ENCODE results near the gene KCNMB2. TPM values are rescaled to one million over a fixed set of nuclear protein-coding genes. Genes with fewer than 3 reads are reported as not detected.

KCNMB2 gene
- total and polyA plus RNA-seq, 5 experiments from 2014 or later = not detected

- H3K36me3 Mint-ChIP-seq = no peaks in the 10 kb centered on the region
- no peaks in the 10 kb centered on the region for H3K27me3 Mint-ChIP-seq
- POLR2A ChIA-PET = no interaction called here
- no peak overlapping the region for H3K27ac Mint-ChIP-seq
- peaks cover 0 to 14% (median 2%) of the 10 kb centered on the region in 4 donors for H3K4me1 Mint-ChIP-seq
- no peak for DNase-seq
- H3K4me3 Mint-ChIP-seq = no peak overlapping the region
- no peak for ATAC-seq
- peaks cover 0 to 2% (median 0%) of the 10 kb centered on the region in 9 donors for H3K9me3 Mint-ChIP-seq
These were observed 170.2 kb downstream of the KCNMB2 start for GRCh38 chr3:178706411-178706810.

GRCh38 chr3:178707311-178708031 is 171.2 kb downstream of the KCNMB2 start:
- H3K9me3 Mint-ChIP-seq = no peaks in the 10 kb centered on the region
- H3K4me1 Mint-ChIP-seq = peaks cover 0 to 14% (median 2%) of the 10 kb centered on the region in 4 donors
- ATAC-seq (no peak), DNase-seq (no peak)
- H3K4me3 Mint-ChIP-seq = no peak overlapping the region
- no peaks in the 10 kb centered on the region for H3K36me3 Mint-ChIP-seq
- POLR2A ChIA-PET = no interaction called here
- H3K27me3 Mint-ChIP-seq = no peaks in the 10 kb centered on the region
- H3K27ac Mint-ChIP-seq = no peak overlapping the region

GRCh38 chr3:178709051-178709450 is 172.8 kb downstream of the KCNMB2 start:
- POLR2A ChIA-PET = no interaction called here
- Mint-ChIP-seq H3K4me1 (peaks cover 0 to 14% (median 2%) of the 10 kb centered on the region in 4 donors), H3K4me3 (no peak overlapping the region), H3K36me3 (no peaks in the 10 kb centered on the region), H3K9me3 (peaks cover 0 to 2% (median 0%) of the 10 kb centered on the region in 9 donors), H3K27me3 (no peaks in the 10 kb centered on the region), H3K27ac (no peak overlapping the region)
- ATAC-seq = no peak
- DNase-seq = no peak

- ATAC-seq (no peak), DNase-seq (no peak)
- Mint-ChIP-seq H3K4me1 (peaks cover 0 to 5% (median 0%) of the 10 kb centered on the region in 4 donors), H3K36me3 (no peaks in the 10 kb centered on the region), H3K4me3 (no peak overlapping the region), H3K27me3 (no peaks in the 10 kb centered on the region), H3K27ac (no peak overlapping the region), H3K9me3 (peaks cover 0 to 2% (median 0%) of the 10 kb centered on the region in 9 donors)
- POLR2A ChIA-PET = no interaction called here
These were observed 175.5 kb downstream of the KCNMB2 start for GRCh38 chr3:178711753-178712152.

- no peak overlapping the region for H3K4me3 Mint-ChIP-seq
- H3K9me3 Mint-ChIP-seq = peaks cover 0 to 2% (median 0%) of the 10 kb centered on the region in 9 donors
- no peak for DNase-seq
- H3K27ac Mint-ChIP-seq = no peak overlapping the region
- POLR2A ChIA-PET = no interaction called here
- peaks cover 0 to 5% (median 0%) of the 10 kb centered on the region in 4 donors for H3K4me1 Mint-ChIP-seq
- ATAC-seq = no peak
- H3K36me3 Mint-ChIP-seq = no peaks in the 10 kb centered on the region
- peaks cover 0 to 4% (median 0%) of the 10 kb centered on the region in 5 donors for H3K27me3 Mint-ChIP-seq
These were observed 176.0 kb downstream of the KCNMB2 start for GRCh38 chr3:178712247-178712646.

GRCh38 chr3:178714925-178715832 is 178.9 kb downstream of the KCNMB2 start:
- Mint-ChIP-seq H3K4me1 (no peaks in the 10 kb centered on the region), H3K27me3 (peaks cover 0 to 8% (median 0%) of the 10 kb centered on the region in 5 donors), H3K27ac (no peak overlapping the region), H3K4me3 (no peak overlapping the region), H3K36me3 (no peaks in the 10 kb centered on the region), H3K9me3 (peaks cover 0 to 4% (median 0%) of the 10 kb centered on the region in 9 donors)
- POLR2A ChIA-PET = no interaction called here
- ATAC-seq (no peak), DNase-seq (no peak)

- POLR2A ChIA-PET = no interaction called here
- Mint-ChIP-seq H3K9me3 (peaks cover 0 to 14% (median 4%) of the 10 kb centered on the region in 9 donors), H3K4me3 (no peak overlapping the region), H3K27me3 (peaks cover 0 to 8% (median 0%) of the 10 kb centered on the region in 5 donors), H3K36me3 (peaks cover 0 to 2% (median 0%) of the 10 kb centered on the region in 3 donors), H3K4me1 (no peaks in the 10 kb centered on the region), H3K27ac (no peak overlapping the region)
- DNase-seq = no peak
- ATAC-seq = no peak
These were observed 182.9 kb downstream of the KCNMB2 start for GRCh38 chr3:178718995-178719635.

- H3K4me1 Mint-ChIP-seq = no peaks in the 10 kb centered on the region
- H3K4me3 Mint-ChIP-seq = no peak overlapping the region
- DNase-seq (no peak), ATAC-seq (no peak)
- peaks cover 0 to 12% (median 2%) of the 10 kb centered on the region in 5 donors for H3K27me3 Mint-ChIP-seq
- no peaks in the 10 kb centered on the region for H3K36me3 Mint-ChIP-seq
- H3K9me3 Mint-ChIP-seq = peaks cover 0 to 6% (median 0%) of the 10 kb centered on the region in 9 donors
- POLR2A ChIA-PET = no interaction called here
- no peak overlapping the region for H3K27ac Mint-ChIP-seq
These were observed 196.6 kb downstream of the KCNMB2 start for GRCh38 chr3:178732824-178733223.

- H3K27me3 Mint-ChIP-seq = peaks cover 0 to 21% (median 2%) of the 10 kb centered on the region in 5 donors
These were observed 198.9 kb downstream of the KCNMB2 start for GRCh38 chr3:178735032-178735674.

GRCh38 chr3:178736300-178736699 is 200.1 kb downstream of the KCNMB2 start:
- Mint-ChIP-seq H3K4me1 (no peaks in the 10 kb centered on the region), H3K27me3 (peaks cover 0 to 16% (median 2%) of the 10 kb centered on the region in 5 donors), H3K27ac (no peak overlapping the region), H3K9me3 (peaks cover 0 to 6% (median 0%) of the 10 kb centered on the region in 9 donors), H3K36me3 (no peaks in the 10 kb centered on the region), H3K4me3 (no peak overlapping the region)
- no peak for DNase-seq
- POLR2A ChIA-PET = no interaction called here
- ATAC-seq = no peak

More at GRCh38 chr3:178735032-178735674, 198.9 kb downstream of the KCNMB2 start:
- H3K4me1 Mint-ChIP-seq = no peaks in the 10 kb centered on the region
- peaks cover 0 to 6% (median 0%) of the 10 kb centered on the region in 9 donors for H3K9me3 Mint-ChIP-seq
- DNase-seq = no peak
- H3K36me3 Mint-ChIP-seq = no peaks in the 10 kb centered on the region
- POLR2A ChIA-PET = no interaction called here
- H3K4me3 Mint-ChIP-seq = no peak overlapping the region
- ATAC-seq = no peak
- no peak overlapping the region for H3K27ac Mint-ChIP-seq

- Mint-ChIP-seq H3K4me3 (no peak overlapping the region), H3K27ac (no peak overlapping the region), H3K27me3 (peaks cover 0 to 13% (median 0%) of the 10 kb centered on the region in 5 donors), H3K9me3 (peaks cover 0 to 3% (median 0%) of the 10 kb centered on the region in 9 donors), H3K36me3 (no peaks in the 10 kb centered on the region), H3K4me1 (no peaks in the 10 kb centered on the region)
- DNase-seq (no peak), ATAC-seq (no peak)
- POLR2A ChIA-PET = no interaction called here
These were observed 203.5 kb downstream of the KCNMB2 start for GRCh38 chr3:178739720-178740119.

- Mint-ChIP-seq H3K4me1 (no peaks in the 10 kb centered on the region), H3K4me3 (no peak overlapping the region), H3K36me3 (no peaks in the 10 kb centered on the region), H3K9me3 (peaks cover 0 to 12% (median 5%) of the 10 kb centered on the region in 9 donors), H3K27me3 (peaks cover 0 to 13% (median 0%) of the 10 kb centered on the region in 5 donors), H3K27ac (no peak overlapping the region)
- POLR2A ChIA-PET = no interaction called here
- ATAC-seq (no peak), DNase-seq (no peak)
These were observed 204.8 kb downstream of the KCNMB2 start for GRCh38 chr3:178741020-178741419.
